DMS153 treated with DMSO at 0.1 percent for 48 hours (cell line): ENCODE measurements around the gene SLC34A1.
"Not testable (repeated sequence)": the region's sequence is repeated elsewhere in the genome, so short reads cannot be mapped to it uniquely, and the experiment has no call there.

Experiments used
- DNase-seq: peaks from one replicate; lab custom pipeline; 2025; ENCODE audit not compliant: unreplicated experiment; lab: John Stamatoyannopoulos, UW

The SLC34A1 gene

DNA sequence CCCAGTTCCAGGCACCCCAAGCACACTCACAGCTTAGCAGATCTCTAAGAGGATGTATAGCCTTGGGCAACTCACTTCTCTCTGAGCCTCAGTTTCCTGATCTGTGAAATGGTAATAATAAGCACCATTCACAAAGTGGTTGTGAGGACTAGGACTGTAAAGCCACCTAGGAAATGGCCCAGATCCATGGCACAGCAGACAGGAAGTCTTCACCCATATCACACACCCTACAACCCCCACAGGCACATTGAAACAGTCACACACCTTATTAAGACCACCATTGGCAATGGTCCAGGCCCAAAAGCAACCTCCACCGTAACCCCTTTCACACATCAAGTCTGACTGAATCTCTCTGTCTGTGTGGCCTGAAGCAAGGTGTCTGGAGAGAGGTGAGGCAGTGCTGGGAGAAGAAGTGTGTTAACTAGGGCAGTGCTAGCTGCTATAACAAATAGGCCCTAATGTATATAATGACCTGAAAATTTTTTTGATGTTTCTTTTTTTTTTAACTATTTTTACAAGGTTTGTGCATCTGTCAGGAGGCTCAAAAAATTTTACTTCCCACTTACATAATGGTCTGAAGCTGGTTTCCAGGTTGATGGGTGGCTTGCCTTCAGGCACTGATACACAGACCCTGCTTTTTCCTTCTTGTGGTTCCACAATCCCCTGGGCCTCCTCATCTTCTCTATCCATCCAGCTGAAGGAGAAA lies 28.9 kb upstream of the SLC34A1 start:
- DNase-seq = no peak

DNA sequence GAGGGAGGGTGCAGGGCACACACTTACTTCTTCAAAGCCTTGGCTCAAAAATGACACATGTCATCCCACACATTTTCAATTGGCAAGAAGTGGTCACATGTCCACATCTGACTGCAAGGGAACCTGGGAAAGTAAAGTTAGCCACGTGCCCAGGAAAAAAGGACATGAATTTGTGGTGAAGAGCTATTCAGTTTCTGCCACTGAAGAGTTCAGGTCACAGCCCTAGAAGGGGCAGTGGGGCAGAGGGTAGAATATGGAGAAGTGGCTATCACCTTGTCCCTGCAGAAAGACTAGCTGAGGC lies 28.4 kb upstream of the SLC34A1 start:
- DNase-seq = no peak

DNA sequence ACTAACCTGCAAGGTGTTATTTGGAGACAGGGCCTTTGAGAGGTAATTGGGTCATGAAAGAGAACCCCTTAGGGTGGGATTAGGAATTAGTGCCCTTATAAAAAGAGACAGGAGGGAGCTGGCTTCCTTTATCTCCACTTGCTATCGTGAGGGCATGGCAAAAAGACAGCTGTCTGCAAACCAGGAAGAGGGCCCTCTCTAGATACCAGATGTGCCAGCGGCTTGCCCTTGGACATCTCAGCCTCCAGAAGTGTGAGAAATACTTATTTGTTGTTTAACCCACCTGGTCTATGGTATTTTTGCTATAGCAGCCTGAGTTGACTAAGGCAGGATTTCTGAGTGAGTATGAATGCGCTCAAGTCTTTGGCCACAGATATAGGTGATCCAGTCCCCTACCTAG lies 27.5 kb upstream of the SLC34A1 start:
- no peak for DNase-seq

GRCh38 chr5:177357146-177357458 lies 27.1 kb upstream of the SLC34A1 start:
- no peak for DNase-seq

DNA sequence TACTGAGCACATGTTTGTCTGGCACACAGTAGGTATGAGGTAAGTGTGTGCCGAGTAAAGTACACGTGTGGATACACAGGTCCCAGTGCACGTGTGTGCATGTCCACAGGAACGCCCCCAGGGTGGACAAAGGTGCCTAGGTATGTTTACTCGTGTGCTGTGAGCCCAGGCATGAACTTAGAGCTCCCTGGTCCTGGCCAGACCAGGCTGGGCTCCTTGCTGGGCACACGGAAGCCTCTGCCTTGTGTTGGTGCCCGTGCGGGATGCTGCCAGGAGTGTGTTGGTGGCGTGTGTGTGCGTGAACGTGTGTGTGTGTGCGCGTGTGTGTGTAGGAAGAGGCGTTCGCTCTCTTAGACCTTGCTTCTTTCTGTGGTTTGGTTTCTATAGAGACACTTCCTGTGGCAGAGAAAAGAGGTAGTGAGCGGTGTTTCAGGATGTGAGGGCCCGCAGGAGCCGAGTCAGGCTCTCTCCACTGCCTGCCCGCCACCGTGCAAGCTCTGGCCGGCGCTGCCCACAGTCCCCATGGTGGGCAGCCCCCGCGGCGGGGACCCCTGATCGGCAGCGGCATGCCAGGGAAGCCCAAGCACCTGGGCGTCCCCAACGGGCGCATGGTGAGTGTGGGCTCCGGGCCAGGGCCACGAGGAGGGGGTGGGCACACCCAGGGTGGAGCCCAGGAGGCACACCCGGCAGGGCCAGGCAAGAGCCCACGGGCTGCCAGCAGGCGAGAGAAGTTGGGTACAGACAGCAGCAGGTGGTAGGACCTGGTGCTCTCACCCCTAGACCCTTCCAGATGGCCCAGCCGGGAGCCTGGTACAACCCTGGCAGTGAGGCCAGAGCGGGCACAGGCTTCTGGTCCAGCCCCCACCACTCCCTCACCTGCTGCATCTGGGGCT lies 26.5 kb upstream of the SLC34A1 start, which contains the start of gene RGS14:
TSS of gene RGS14 (plus strand) at position 466 of the 893 bp plus-strand sequence. CDS start at position 567, 101 bp downstream.
- peak; percentile 26 for DNase-seq

DNA sequence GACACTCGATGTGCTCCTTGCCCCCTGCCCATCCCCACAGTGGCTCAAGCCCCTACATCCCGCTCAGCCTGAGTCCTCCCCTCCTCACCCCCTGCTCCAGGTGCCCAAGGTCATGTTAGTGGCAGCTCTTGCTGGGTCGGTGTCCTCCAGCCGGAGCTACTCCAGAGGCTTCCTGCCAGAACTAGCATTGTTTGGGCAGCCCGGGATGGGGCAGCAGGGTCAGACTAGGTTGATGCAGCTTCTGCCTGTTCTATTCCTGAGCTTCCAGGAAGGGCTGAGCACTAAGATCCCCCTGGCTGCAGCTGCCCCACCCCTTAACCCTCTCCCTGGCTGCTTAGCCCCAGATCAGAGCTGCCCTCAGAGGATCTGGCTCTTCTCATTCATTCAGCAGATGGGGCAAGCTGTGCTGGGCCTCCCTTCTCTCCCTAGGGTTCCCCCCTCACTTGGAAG lies 25.8 kb upstream of the SLC34A1 start:
- DNase-seq = no peak

- no peak for DNase-seq
These were observed 24.8 kb upstream of the SLC34A1 start for GRCh38 chr5:177359451-177359851.

DNA sequence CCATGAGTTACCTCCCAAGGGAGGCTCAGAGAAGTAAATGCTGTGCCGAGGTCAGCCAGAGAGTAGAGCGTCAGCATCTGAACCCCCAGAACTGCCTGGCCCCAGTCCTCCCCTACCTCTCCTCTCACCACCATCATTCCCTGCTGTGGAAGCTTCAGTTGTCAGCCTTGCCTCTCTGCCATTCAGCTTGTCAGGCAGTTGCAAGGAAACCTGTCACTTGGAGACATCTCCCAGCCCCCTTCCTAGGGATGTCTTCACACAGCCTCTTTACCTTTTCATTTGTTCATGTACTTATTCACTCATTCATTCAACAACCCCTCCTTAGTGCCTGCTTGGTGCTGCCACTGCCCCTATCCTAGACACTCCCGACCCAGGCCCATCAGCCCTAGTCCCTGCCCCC lies 24.4 kb upstream of the SLC34A1 start:
- DNase-seq = no peak

GRCh38 chr5:177360740-177361139 lies 23.5 kb upstream of the SLC34A1 start:
- DNase-seq = not testable (repeated sequence)

GRCh38 chr5:177361418-177362291 lies 22.6 kb upstream of the SLC34A1 start:
- no peak for DNase-seq

GRCh38 chr5:177362292-177362609 lies 22.0 kb upstream of the SLC34A1 start:
- no peak for DNase-seq

DNA sequence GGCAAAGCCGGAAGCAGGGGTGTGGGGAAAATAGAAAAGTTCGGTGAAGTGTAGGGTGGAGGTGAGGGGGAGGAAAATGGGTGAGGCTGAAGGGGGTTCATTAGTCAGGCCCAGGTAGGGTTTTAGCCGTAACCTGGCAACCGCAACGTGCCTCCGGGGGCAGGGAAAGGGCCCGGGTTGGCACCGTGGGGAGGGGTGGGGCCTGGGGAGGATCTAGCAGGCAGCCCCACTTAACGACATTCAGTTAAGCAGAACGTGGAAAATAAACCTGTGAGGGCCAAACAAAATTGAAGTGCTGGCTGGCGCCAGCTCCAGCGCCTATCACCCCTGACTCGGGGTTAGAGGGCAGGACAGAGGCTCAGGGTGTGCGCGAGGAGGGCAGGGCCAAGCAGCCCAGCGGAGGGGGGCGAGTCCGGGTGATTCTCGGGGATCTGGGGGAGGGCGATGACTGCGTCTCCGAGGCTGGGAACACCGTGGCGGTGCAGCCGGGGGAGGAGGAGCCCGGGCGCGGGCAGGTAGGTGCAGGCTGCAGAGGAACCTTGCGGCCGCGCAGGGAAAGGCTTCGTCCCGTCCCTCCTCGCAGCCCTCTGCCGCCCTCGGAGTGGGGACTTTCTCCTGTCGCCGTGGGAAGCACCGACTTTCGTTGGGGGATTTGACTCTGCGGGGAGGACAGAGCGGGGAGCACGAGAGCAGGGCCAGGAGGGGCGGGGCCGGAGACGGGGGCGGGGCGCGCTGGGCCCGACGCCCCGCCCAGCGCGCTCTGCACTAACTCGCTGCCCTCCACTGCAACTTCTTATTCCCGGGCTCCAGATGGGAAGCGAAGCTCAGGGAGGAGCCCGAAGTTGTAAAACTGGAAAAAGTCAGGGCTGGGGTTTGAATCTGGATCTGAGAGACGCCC lies 21.4 kb upstream of the SLC34A1 start:
- DNase-seq = no peak

DNA sequence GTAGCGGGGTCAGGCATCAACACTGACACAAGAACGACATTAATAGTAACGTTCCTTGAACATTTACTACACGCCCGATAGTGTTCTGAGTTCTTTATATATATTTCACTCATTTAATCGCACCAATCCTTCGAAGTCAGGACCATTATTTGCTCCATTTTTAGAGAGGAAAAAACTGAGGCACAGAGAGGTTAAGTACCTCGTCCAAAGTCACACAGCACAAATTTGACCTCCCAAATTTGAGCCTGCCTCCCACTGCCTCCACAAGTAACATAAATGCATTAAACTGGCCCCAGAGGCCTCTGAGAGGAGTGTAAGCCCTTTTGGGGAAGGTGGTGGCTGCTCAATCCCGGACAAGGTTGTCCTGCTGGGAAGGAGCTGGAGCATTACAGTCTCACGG lies 20.7 kb upstream of the SLC34A1 start:
- DNase-seq = no peak

DNA sequence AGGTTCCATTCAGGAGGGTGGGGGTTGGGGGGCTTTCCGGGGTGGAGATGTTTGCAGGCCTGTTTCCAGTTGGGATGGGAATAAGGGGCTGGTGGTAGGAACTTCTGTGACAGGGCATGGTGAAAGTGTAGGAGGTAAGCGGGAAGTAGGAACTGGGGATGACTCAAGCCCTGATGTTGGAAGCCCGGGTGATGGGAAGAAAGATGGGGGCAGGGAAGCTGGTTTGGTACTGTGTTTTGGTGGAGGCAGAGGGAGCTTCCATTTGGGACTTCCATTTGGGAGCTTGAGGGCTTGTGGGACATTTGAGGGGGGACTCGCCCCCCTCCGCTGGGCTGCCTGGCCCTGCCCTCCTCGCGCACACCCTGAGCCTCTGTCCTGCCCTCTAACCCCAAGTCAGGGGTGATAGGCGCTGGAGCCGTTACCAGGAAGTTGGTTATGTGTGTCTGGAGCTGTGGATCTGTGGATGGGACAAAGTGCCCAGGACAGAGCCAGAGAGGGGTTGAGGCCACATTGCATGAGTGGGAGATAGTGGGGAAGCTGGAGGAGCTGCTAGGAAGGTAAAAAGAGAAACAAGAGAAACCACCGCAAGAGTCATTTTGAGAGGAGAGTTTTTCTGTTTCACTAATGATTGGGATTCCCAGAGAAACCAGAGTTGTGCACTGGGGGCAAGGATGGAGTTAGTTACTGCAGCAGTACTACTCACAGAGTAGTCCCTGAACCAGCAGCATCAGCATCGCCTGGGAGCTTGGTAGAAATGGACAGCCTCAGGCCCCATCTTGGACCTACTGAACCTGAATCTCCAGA lies 19.9 kb upstream of the SLC34A1 start:
- DNase-seq = no peak

GRCh38 chr5:177365845-177366527 lies 18.2 kb upstream of the SLC34A1 start:
- DNase-seq = no peak

DNA sequence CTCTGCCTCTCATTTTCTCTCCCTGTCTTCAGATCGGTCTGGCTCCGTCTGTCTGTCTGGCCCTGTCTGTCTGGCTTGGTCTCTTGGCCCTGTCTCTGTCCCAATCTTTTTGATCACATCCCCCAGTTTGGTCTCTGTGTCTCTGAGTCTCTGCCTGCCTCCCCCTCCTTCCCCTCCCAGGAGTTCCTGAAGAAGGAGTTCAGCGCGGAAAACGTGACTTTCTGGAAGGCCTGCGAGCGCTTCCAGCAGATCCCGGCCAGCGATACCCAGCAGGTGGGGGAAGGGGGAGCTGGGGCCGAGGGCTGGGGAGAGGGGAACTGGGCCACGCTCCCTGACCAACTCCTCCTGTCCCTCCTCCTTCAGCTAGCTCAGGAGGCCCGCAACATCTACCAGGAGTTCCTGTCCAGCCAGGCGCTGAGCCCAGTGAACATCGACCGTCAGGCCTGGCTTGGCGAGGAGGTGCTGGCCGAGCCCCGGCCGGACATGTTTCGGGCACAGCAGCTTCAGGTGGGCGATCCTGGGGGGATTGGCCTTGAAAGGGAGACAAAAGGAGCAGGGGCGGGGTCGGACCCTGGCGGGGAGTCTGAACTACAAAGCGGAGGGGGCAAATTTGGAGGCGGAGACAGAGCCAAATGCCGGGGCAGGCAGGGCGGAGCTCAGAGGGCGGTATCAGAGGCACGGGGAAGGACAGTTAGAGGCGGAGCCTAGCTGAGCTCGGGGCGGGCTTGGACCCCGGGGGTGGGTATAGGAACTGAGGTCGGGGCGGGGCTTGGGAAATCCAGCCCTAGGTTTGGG lies 17.5 kb upstream of the SLC34A1 start:
- DNase-seq = no peak

- no peak for DNase-seq
These were observed 16.8 kb upstream of the SLC34A1 start for GRCh38 chr5:177367323-177367848.
